Trophoblast cell (in vitro differentiated cells and primary cell): Measurements from ENCODE around the gene ARFGEF2.

Source experiments
- DNase-seq, 2 donors: peaks; one replicate each; pipeline ENCODE4 v3.0.0-alpha.2; 2016
- H2AFZ ChIP-seq: 2 replicates; pipeline ENCODE4 v1.6.1; 2013; ENCODE audit warnings: low read length, moderate library complexity, mild to moderate bottlenecking; ENCODE audit not compliant: insufficient read depth, poor library complexity
- H2AK5ac ChIP-seq: 2 replicates; pipeline ENCODE4 v1.6.1; 2013; ENCODE audit warnings: mild to moderate bottlenecking, low read length
- H2BK120ac ChIP-seq: 2 replicates; pipeline ENCODE4 v1.6.1; 2013; ENCODE audit warnings: low read length, mild to moderate bottlenecking, moderate library complexity; ENCODE audit not compliant: insufficient read depth, poor library complexity
- H2BK12ac ChIP-seq: 2 replicates; pipeline ENCODE4 v1.6.1; 2013; ENCODE audit warnings: mild to moderate bottlenecking, low read length, moderate library complexity
- H2BK5ac ChIP-seq: 2 replicates; pipeline ENCODE4 v1.6.1; 2013; ENCODE audit warnings: low read length, low read depth, moderate library complexity, mild to moderate bottlenecking; ENCODE audit not compliant: poor library complexity
- H3K14ac ChIP-seq: 2 replicates; pipeline ENCODE4 v1.6.1; 2013; ENCODE audit warnings: mild to moderate bottlenecking, low read length
- H3K18ac ChIP-seq: 2 replicates; pipeline ENCODE4 v1.6.1; 2013; ENCODE audit warnings: mild to moderate bottlenecking, low read length
- H3K23ac ChIP-seq: 2 replicates; pipeline ENCODE4 v1.6.1; 2013; ENCODE audit warnings: low read length
- H3K27ac ChIP-seq: 2 replicates; pipeline ENCODE4 v1.5.1; 2013; ENCODE audit warnings: low read depth, mild to moderate bottlenecking, inconsistent platforms, low read length, moderate library complexity
- H3K27me3 ChIP-seq: 2 replicates; pipeline ENCODE4 v1.6.1; 2013; ENCODE audit warnings: inconsistent platforms, mild to moderate bottlenecking, low read length, moderate library complexity; ENCODE audit not compliant: insufficient read depth
- H3K36me3 ChIP-seq, 2 experiments: 1 replicate in 1 of 2; 2 replicates in 1 of 2; pipeline ENCODE4 v1.6.1; 2013; ENCODE audit warnings: low read length in 2 of 2, mild to moderate bottlenecking in 2 of 2, moderate library complexity in 1 of 2; ENCODE audit not compliant: insufficient read depth in 2 of 2, control insufficient read depth in 1 of 2
- H3K4ac ChIP-seq: 2 replicates; pipeline ENCODE4 v1.6.1; 2013; ENCODE audit warnings: low read depth, mild to moderate bottlenecking, low read length, moderate library complexity
- H3K4me1 ChIP-seq, 2 experiments: 1 replicate in 1 of 2; 2 replicates in 1 of 2; pipeline ENCODE4 v1.6.1; 2013; ENCODE audit warnings: low read length in 2 of 2, mild to moderate bottlenecking in 2 of 2, moderate library complexity in 1 of 2; ENCODE audit not compliant: insufficient read depth in 2 of 2, control insufficient read depth in 1 of 2
- H3K4me2 ChIP-seq: 2 replicates; pipeline ENCODE4 v1.6.1; 2013; ENCODE audit warnings: inconsistent platforms, mild to moderate bottlenecking, low read length, moderate library complexity
- H3K4me3 ChIP-seq: 2 replicates; pipeline ENCODE4 v1.5.1; 2013; ENCODE audit warnings: mild to moderate bottlenecking, low read depth, low read length, inconsistent platforms
- H3K79me1 ChIP-seq: one replicate; pipeline ENCODE4 v1.6.1; 2013; ENCODE audit warnings: low read length
- H3K79me2 ChIP-seq: 2 replicates; pipeline ENCODE4 v1.6.1; 2013; ENCODE audit warnings: low read length, mild to moderate bottlenecking; ENCODE audit not compliant: control insufficient read depth, insufficient read depth, poor library complexity
- H3K9ac ChIP-seq: 2 replicates; pipeline ENCODE4 v1.6.1; 2013; ENCODE audit warnings: mild to moderate bottlenecking, low read length
- H3K9me3 ChIP-seq: 2 replicates; pipeline ENCODE4 v1.6.1; 2013; ENCODE audit warnings: low read depth, mild to moderate bottlenecking, control low read depth, inconsistent platforms, low read length; ENCODE audit not compliant: insufficient read depth
- H4K12ac ChIP-seq: 2 replicates; pipeline ENCODE4 v1.6.1; 2013; ENCODE audit warnings: low read depth, mild to moderate bottlenecking, low read length, moderate library complexity
- H4K8ac ChIP-seq: 2 replicates; pipeline ENCODE4 v1.6.1; 2013; ENCODE audit warnings: low read depth, mild to moderate bottlenecking, low read length, moderate library complexity
- H4K91ac ChIP-seq: one replicate; pipeline ENCODE4 v1.6.1; 2013; ENCODE audit warnings: low read depth, mild to moderate bottlenecking, low read length, moderate library complexity
- WGBS: extraction: QIAGEN DNeasy Blood & Tissue Kit; methylation state at CpG from one replicate; pipeline ENCODE4 v1.1.7; 2013; ENCODE audit warnings: missing lambda C conversion rate; ENCODE audit not compliant: insufficient read length, insufficient coverage; ENCODE audit errors: extremely low coverage; 5-methylcytosine and 5-hydroxymethylcytosine counted together

Gene ARFGEF2

DNA sequence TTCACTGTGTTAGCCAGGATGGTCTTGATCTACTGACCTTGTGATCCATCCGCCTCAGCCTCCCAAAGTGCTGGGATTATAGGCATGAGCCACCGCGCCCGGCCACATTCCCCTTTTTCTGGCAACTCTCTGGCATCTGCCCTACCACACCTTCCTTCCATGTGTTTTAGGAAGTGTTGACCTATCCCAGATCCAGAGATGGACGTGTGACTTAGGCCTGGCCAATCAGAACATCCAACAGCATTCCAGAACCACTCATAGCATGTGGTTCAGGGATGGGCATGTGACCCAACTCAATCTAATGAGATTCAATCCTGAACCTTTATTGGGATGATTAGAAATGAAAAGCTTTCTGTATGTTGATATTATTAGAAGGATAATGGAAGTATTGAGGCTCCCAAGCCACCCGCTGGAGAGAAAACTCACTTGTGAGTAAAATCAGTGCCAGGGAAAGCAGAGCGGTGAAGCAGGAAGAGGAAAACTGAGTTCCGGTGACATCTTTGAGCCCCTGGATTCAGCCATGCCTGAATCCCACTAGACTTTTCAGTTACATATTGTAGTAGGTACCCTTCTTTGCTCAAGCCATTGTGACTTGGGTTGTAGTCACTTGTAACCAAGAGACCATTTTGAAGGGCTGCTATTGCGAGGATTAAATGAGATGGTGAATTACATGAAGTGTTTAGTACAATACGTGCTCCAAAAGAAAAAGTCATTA lies 42.8 kb upstream of the ARFGEF2 start:
- Histone ChIP-seq H3K9ac (no peak overlapping the region), H3K4me2 (no peak overlapping the region), H3K79me2 (no peaks in the 10 kb centered on the region), H3K27ac (no peak overlapping the region), H3K4me3 (no peak overlapping the region), H2AFZ (no peak overlapping the region), H3K4me1 (no peaks in the 10 kb centered on the region), H2AK5ac (no peak overlapping the region), H2BK12ac (no peak overlapping the region), H3K36me3 (no peaks in the 10 kb centered on the region), H3K14ac (no peak overlapping the region), H2BK120ac (no peak overlapping the region), H3K23ac (no peak overlapping the region), H4K91ac (no peak overlapping the region), H3K27me3 (no peaks in the 10 kb centered on the region), H3K18ac (no peak overlapping the region), H2BK5ac (no peak overlapping the region), H3K4ac (no peak overlapping the region), H4K8ac (no peak overlapping the region), H3K79me1 (no peaks in the 10 kb centered on the region), H3K9me3 (no peaks in the 10 kb centered on the region), H4K12ac (no peak overlapping the region)
- no CpG with 5 or more reads among the region's 10 CpGs for WGBS
- DNase-seq = no peak

DNA sequence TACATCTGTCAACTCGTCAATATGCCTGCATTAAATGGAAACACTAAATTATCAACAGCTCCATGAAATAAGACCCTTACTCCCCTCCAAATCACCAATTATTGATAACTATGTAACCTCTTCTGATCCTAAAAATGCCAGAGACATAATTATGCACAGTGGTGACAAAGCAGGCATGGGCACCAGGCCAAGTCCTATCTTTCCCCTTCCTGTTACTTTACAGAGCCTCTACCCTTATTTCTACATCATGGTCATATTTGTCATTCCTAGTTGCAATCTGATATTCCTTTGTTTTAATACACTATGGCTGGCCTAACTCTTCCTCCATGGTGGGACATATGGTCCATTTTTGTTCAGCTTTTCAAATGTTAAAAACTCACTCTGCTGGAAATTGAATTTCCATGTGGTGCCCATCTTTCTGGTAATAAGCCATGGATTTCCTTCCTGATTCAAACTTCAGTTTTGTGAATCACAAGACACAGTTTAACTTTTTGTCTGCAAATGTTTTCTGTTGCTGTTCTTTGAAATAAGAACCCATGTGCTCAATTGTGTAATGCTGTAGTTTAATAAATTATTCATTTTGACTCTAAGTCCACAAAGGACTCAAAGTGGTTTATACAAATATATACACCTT lies 41.8 kb upstream of the ARFGEF2 start:
- no peak overlapping the region for H3K27ac ChIP-seq
- no CpG with 5 or more reads among the region's 1 CpG for WGBS

DNA sequence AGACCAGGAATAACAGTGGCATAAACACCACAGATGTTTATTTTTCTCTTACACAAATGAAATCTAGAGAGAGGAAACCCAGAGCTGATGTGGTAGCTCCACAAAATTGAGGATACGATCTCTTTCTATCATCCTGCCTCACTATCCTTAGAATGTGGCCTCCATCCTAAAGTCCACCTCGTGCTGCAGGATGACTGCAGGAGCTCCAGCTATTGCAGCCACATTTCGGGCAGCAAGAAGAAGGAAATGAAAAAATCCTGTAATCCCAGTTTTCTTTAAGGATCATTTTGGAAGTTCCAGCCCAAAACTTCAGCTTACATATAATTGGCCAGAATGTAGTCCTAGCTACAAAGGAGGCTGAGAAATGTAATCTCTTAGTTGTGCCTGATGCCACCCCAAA lies 41.2 kb upstream of the ARFGEF2 start:
- no peak overlapping the region for H2BK12ac ChIP-seq
- H3K4me2 ChIP-seq = no peak overlapping the region
- H4K8ac ChIP-seq = no peak overlapping the region
- H3K4me1 ChIP-seq = no peaks in the 10 kb centered on the region
- H3K23ac ChIP-seq = no peak overlapping the region
- no peak overlapping the region for H4K12ac ChIP-seq
- WGBS = no CpG with 5 or more reads among the region's 3 CpGs
- H3K9me3 ChIP-seq = no peaks in the 10 kb centered on the region
- no peak overlapping the region for H3K27ac ChIP-seq
- no peak overlapping the region for H3K14ac ChIP-seq
- no peak overlapping the region for H2BK5ac ChIP-seq
- H2AFZ ChIP-seq = no peak overlapping the region
- no peak overlapping the region for H3K9ac ChIP-seq
- H3K4me3 ChIP-seq = no peak overlapping the region
- no peak overlapping the region for H2AK5ac ChIP-seq
- H3K18ac ChIP-seq = no peak overlapping the region
- H3K79me1 ChIP-seq = no peaks in the 10 kb centered on the region
- no peak overlapping the region for H4K91ac ChIP-seq
- H3K4ac ChIP-seq = no peak overlapping the region
- H3K36me3 ChIP-seq = no peaks in the 10 kb centered on the region
- H3K79me2 ChIP-seq = no peaks in the 10 kb centered on the region
- DNase-seq = no peak
- H2BK120ac ChIP-seq = no peak overlapping the region
- no peaks in the 10 kb centered on the region for H3K27me3 ChIP-seq

More for the DNA sequence above, 41.8 kb upstream of the ARFGEF2 start:
- Histone ChIP-seq H2BK12ac (no peak overlapping the region), H3K14ac (no peak overlapping the region), H4K8ac (no peak overlapping the region), H2BK5ac (no peak overlapping the region), H4K12ac (no peak overlapping the region), H3K36me3 (no peaks in the 10 kb centered on the region), H3K27me3 (no peaks in the 10 kb centered on the region), H4K91ac (no peak overlapping the region), H3K79me1 (no peaks in the 10 kb centered on the region), H3K9ac (no peak overlapping the region), H3K79me2 (no peaks in the 10 kb centered on the region), H3K23ac (no peak overlapping the region), H2AFZ (no peak overlapping the region), H3K4ac (no peak overlapping the region), H3K4me1 (no peaks in the 10 kb centered on the region), H2BK120ac (no peak overlapping the region), H3K9me3 (no peaks in the 10 kb centered on the region), H3K18ac (no peak overlapping the region), H3K4me3 (no peak overlapping the region), H3K4me2 (no peak overlapping the region), H2AK5ac (no peak overlapping the region)
- DNase-seq = peak in 1 of 2 donors; percentile 64

DNA sequence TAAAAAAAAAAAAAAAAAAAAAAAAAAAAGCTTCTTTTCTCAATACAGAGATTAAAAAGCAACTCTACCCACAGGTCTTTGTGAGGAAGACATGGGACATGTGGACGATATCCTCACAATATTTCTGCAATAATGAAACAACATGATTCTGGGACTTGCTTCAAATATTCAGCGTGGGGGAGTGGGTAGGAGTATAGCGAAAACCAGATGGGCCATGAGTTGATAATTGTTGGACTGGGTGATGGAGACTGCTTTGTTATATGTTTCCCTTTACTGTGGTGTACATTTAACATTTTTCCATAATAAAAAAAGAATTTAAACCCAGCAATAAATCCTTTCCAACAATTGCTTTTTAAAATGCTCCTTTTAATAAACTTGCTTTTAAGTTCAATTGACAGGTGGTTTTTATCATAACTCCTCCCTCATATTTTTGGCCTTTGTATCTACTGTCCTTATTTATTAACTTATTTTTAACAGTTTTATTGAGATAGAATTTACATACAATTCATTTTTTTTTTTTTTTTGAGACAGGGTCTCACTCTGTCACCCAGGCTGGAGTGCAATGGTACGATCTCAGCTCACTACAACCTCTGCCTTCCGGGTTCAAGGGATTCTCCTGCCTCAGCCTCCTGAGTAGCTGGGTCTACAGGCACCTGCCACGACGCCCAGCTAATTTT lies 40.4 kb upstream of the ARFGEF2 start:
- no CpG with 5 or more reads among the region's 7 CpGs for WGBS

More for the DNA sequence above, 40.4 kb upstream of the ARFGEF2 start:
- Histone ChIP-seq H2BK12ac (no peak overlapping the region), H4K91ac (no peak overlapping the region), H3K18ac (no peak overlapping the region), H4K8ac (no peak overlapping the region), H3K36me3 (no peaks in the 10 kb centered on the region), H3K79me1 (no peaks in the 10 kb centered on the region), H3K79me2 (no peaks in the 10 kb centered on the region), H3K4me2 (no peak overlapping the region), H2BK5ac (no peak overlapping the region), H3K23ac (no peak overlapping the region), H3K14ac (no peak overlapping the region), H3K4me3 (no peak overlapping the region), H3K4me1 (no peaks in the 10 kb centered on the region), H3K27me3 (no peaks in the 10 kb centered on the region), H3K9ac (no peak overlapping the region), H2AK5ac (no peak overlapping the region), H3K27ac (no peak overlapping the region), H2AFZ (no peak overlapping the region), H3K4ac (no peak overlapping the region), H3K9me3 (no peaks in the 10 kb centered on the region), H4K12ac (no peak overlapping the region), H2BK120ac (no peak overlapping the region)
- DNase-seq = no peak
